Esophagus muscularis mucosa (tissue), 4 donors: ENCODE measurements around the gene SH3RF3. TPM values are rescaled to one million over a fixed set of nuclear protein-coding genes. Genes with fewer than 3 reads are reported as not detected.

Source experiments
- DNase-seq: peaks from one replicate; pipeline ENCODE4 v3.0.0-alpha.2; 2017; ENCODE audit errors: extremely low spot score
- H3K27ac ChIP-seq, 4 donors: fragments of 200-600 bp; sonication (generic); replicated peaks in 1 of 4; 1 replicate in 3 of 4; 2 replicates in 1 of 4; pipeline ENCODE4 v1.5.1; 2016 to 2019; ENCODE audit warnings: mild to moderate bottlenecking in 1 of 4
- H3K27me3 ChIP-seq, 4 donors: fragments of 200-600 bp; sonication (generic); one replicate each; pipeline versions ENCODE4 v1.5.1 to v1.6.0; 2016 to 2019
- H3K36me3 ChIP-seq, 4 donors: fragments of 200-600 bp; sonication (generic); one replicate each; pipeline ENCODE4 v1.5.1; 2016 to 2019
- H3K4me1 ChIP-seq, 4 donors: fragments of 200-600 bp; sonication (generic); one replicate each; pipeline ENCODE4 v1.5.1; 2016 to 2019
- H3K4me3 ChIP-seq, 4 donors: fragments of 200-600 bp; sonication (generic); 1 replicate in 2 of 4; 2 replicates in 2 of 4; pipeline ENCODE4 v1.5.1; 2016 to 2019; ENCODE audit warnings: mild to moderate bottlenecking in 4 of 4, moderate library complexity in 1 of 4
- H3K9me3 ChIP-seq, 4 donors: fragments of 200-600 bp; sonication (generic); 1 replicate in 3 of 4; 2 replicates in 1 of 4; pipeline ENCODE4 v1.5.1; 2016 to 2019
- EP300 ChIP-seq: sonication (generic); formaldehyde crosslinking; IDR thresholded peaks from one replicate; pipeline ENCODE4 v1.6.1; 2017; ENCODE audit warnings: antibody characterized with exemption
- POLR2A ChIP-seq: fragments of 450-650 bp; IDR thresholded peaks from one replicate; pipeline ENCODE4 v1.6.1; 2017; ENCODE audit warnings: antibody characterized with exemption, moderate library complexity, mild to moderate bottlenecking, low read depth
- POLR2AphosphoS5 ChIP-seq, 2 donors: sonication (generic); formaldehyde crosslinking; IDR thresholded peaks; one replicate each; pipeline ENCODE4 v1.6.1; 2017; ENCODE audit warnings: antibody characterized with exemption in 2 of 2
- WGBS: methylation state at CpG from one replicate; pipeline ENCODE4 v1.1.5; 2018; 5-methylcytosine and 5-hydroxymethylcytosine counted together
- intact Hi-C: fragments of 100-400 bp; cut with DNase I; formaldehyde crosslinking; loops from one replicate; pipeline ENCODE4 v1.15.1; 2023
- total RNA-seq, 4 donors: library from RNA; depleted of rRNA; stranded (reverse); fragments of >200 nt; gene quantifications; one replicate each; pipeline versions ENCODE4 v1.1.0 to v1.2.1, GENCODE V29; 2016
- TF ChIP-seq, protein P1 (sequence below), 3 experiments: fragments of 200-600 bp in 2 of 3; fragments of 450-650 bp in 1 of 3; sonication (generic) in 2 of 3; IDR thresholded peaks; one replicate each; pipeline ENCODE4 v1.5.1; 2017 to 2019; ENCODE audit warnings: antibody characterized with exemption in 3 of 3, mild to moderate bottlenecking in 2 of 3, moderate library complexity in 1 of 3

The SH3RF3 gene
- total RNA-seq, 4 donors from 2014 or later, result 6.3 to 17.5 (median 11.3) TPM

DNA sequence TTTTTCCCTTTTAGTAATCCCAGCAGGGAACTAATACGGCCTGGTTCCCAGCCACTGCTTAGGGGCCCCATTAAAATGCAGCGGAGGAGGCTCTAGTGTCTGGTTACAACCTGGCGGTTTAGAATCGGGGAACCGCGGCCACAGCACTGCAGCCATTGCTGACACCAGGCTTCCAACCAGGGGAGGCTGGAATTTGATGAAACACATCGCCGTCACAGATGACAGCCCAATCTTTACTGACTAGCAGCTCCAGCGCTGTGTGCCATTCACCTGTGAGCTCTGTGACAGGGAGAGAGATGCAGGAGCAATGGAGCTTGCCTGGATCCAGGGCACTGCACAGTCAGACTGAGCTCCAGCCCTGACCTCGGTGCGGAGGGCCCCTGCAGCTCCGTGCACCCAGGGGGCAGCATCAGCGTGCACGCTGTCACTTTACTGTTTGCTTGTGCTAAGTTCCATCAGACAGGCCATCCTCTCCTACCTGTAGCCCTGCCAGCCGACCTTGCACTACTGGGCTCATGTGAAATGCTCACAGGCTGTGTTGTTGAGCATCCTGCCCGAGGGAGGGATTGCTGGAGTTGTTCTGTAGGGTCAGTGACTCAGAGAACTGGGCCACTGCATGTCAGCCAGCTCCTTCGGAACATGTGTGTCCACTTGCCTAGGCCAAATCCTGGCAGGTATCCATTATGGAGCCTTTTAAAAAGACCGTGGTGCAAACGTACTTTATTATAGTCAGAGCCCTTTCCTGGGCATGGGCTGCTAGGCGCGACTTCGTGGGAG is 281.2 kb downstream of the SH3RF3 start:
- H3K27ac ChIP-seq, result no peak overlapping the region
- no peak for DNase-seq

DNA sequence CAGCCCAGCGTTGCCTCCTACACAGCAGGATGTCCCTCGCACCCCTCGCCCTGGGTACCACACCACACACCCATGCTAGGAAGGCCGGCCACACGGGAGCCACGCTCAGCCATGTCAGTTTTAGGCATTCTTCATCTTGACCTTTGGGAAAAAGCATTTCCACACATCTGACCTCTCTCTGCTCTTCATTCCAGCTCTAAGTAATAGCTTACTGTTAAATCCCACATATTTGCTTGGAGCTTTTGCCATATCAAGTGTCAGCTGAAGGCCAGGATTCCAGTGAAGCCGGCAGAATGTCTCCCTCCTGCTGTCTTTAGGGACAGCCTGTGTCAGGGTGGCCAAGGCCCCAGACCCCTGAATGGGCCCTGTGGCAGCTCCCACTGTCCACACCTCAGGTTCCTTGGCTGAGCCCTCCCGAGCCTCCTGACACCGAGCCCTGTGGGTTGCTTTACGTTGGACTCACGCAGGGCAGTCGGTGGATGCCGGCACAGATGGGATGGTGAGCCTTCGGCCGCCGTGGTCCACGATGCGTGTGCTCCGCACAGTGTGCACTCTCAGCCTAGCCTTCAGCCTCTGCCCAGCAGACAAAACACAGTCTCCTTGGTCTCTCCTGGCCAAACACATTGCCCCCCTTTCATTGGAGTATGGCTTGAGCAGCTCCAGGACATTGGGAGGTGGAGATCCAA is 282.8 kb downstream of the SH3RF3 start:
- 95% methylated on average over 19 of the region's 19 CpGs for WGBS
- Histone ChIP-seq H3K4me1 (peaks cover 0 to 7% (median 2%) of the 10 kb centered on the region in 4 donors), H3K27me3 (no peaks in the 10 kb centered on the region), H3K36me3 (no peaks in the 10 kb centered on the region), H3K9me3 (no peaks in the 10 kb centered on the region), H3K27ac (no peak overlapping the region), H3K4me3 (no peak overlapping the region)
- DNase-seq, result no peak
- no peak for TF ChIP-seq POLR2A
- TF ChIP-seq POLR2AphosphoS5 (IDR thresholded peaks at IDR 0.05), result no peak
- no peak for TF ChIP-seq EP300
- TF ChIP-seq, protein P1, sequence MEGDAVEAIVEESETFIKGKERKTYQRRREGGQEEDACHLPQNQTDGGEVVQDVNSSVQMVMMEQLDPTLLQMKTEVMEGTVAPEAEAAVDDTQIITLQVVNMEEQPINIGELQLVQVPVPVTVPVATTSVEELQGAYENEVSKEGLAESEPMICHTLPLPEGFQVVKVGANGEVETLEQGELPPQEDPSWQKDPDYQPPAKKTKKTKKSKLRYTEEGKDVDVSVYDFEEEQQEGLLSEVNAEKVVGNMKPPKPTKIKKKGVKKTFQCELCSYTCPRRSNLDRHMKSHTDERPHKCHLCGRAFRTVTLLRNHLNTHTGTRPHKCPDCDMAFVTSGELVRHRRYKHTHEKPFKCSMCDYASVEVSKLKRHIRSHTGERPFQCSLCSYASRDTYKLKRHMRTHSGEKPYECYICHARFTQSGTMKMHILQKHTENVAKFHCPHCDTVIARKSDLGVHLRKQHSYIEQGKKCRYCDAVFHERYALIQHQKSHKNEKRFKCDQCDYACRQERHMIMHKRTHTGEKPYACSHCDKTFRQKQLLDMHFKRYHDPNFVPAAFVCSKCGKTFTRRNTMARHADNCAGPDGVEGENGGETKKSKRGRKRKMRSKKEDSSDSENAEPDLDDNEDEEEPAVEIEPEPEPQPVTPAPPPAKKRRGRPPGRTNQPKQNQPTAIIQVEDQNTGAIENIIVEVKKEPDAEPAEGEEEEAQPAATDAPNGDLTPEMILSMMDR (IDR thresholded peaks at IDR 0.05), result no peak
- intact Hi-C loops, result no loop called here

More for the DNA sequence above, 281.2 kb downstream of the SH3RF3 start:
- TF ChIP-seq, protein P1 (IDR thresholded peaks at IDR 0.05), result no peak
- Histone ChIP-seq H3K27me3 (no peaks in the 10 kb centered on the region), H3K4me3 (no peak overlapping the region), H3K4me1 (peaks cover 0 to 7% (median 2%) of the 10 kb centered on the region in 4 donors), H3K9me3 (no peaks in the 10 kb centered on the region), H3K36me3 (no peaks in the 10 kb centered on the region)
- intact Hi-C loops, result no loop called here
- WGBS, result 83% methylated on average over 20 of the region's 22 CpGs

GRCh38 chr2:109415581-109416013 is 286.6 kb downstream of the SH3RF3 start:
- no peaks in the 10 kb centered on the region for H3K27me3 ChIP-seq
- no peak for DNase-seq
- TF ChIP-seq, protein P1 (IDR thresholded peaks at IDR 0.05), result no peak
- TF ChIP-seq EP300, result no peak
- no peak for TF ChIP-seq POLR2AphosphoS5 (IDR thresholded peaks at IDR 0.05)
- TF ChIP-seq POLR2A, result no peak
- H3K36me3 ChIP-seq, result no peaks in the 10 kb centered on the region
- no peak overlapping the region for H3K4me3 ChIP-seq
- peaks cover 0 to 13% (median 12%) of the 10 kb centered on the region in 4 donors for H3K4me1 ChIP-seq
- H3K27ac ChIP-seq, result no peak overlapping the region
- intact Hi-C loops, result no loop called here
- WGBS, result 95% methylated on average over 5 of the region's 7 CpGs
- no peaks in the 10 kb centered on the region for H3K9me3 ChIP-seq

DNA sequence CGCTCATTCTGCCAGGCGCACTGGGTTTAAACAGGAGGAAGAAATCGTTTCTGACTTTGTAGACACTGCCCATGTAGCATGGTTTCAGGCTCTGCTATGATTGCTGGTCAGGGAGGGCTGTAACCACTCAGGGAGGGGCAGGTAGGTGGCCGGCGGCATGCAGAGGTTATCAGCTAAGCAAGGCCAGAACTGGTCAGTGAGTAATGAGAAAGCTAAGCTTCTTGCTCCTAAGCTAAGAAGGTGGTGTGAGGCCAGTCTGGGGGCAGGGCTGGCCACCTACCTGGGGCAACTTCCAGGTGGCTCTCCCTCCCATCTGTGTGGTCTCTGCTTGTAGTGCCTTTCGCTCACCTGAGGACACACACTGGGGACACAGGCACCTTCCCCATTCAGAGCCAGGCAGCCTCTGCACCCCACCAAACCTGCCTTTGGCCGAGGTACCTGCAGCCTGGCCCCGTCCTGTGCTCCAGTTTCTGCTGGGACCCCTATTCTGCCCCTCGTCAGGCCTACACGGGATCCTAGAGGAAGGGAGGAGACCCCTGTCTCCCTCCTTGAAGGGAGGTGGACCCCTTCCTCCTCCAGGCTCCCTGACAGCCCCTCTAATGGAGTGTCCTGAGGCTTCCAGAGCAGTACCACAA is 288.8 kb downstream of the SH3RF3 start:
- WGBS, result 96% methylated on average over 9 of the region's 10 CpGs
- H3K27ac ChIP-seq, result no peak overlapping the region
- no peak for DNase-seq
- TF ChIP-seq POLR2A (no peak), EP300 (no peak), POLR2AphosphoS5 (IDR thresholded peaks at IDR 0.05) (no peak)
- TF ChIP-seq, protein P1 (IDR thresholded peaks at IDR 0.05), result no peak
- intact Hi-C loops, result no loop called here
- H3K4me1 ChIP-seq, result peaks cover 0 to 13% (median 9%) of the 10 kb centered on the region in 4 donors
- no peaks in the 10 kb centered on the region for H3K9me3 ChIP-seq
- H3K36me3 ChIP-seq, result no peaks in the 10 kb centered on the region
- H3K4me3 ChIP-seq, result no peak overlapping the region
- no peaks in the 10 kb centered on the region for H3K27me3 ChIP-seq
